GM12878 (cell line): ENCODE data around the gene LMBR1. TPM values are rescaled to one million over a fixed set of nuclear protein-coding genes. Genes with fewer than 3 reads are reported as not detected.

Experiments
- ATAC-seq: fragments of 200-7000 bp; cut with Tn5 transposase; 3 replicates; pipeline ENCODE4 v1.9.1; 2020; ENCODE audit warnings: mild to moderate bottlenecking, moderate library complexity
- BruUV-seq: library from RNA; stranded (reverse); fragments of 400-500 nt; replicated peaks from 2 replicates; lab custom pipeline; 2021; lab: Mats Ljungman, UMichigan
- CTCF ChIA-PET: fragments of 300-600 bp; sonication (Branson Sonifier 250); formaldehyde crosslinking; extraction: SDS; loops from one replicate; lab custom pipeline; 2021; ENCODE audit warnings: inconsistent platforms; lab: Yijun Ruan, JAX
- POLR2A ChIA-PET: fragments of 350-600 bp; formaldehyde crosslinking; extraction: SDS; loops from one replicate; lab custom pipeline; 2021; ENCODE audit warnings: inconsistent platforms; lab: Charles Lee
- RAD21 ChIA-PET: fragments of 300-600 bp; sonication (Branson Sonifier 250); formaldehyde crosslinking; loops from one replicate; lab custom pipeline; 2023; ENCODE audit warnings: antibody characterized with exemption; ENCODE audit not compliant: unreplicated experiment; lab: Charles Lee
- SMC1A ChIA-PET: fragments of 300-600 bp; sonication (Branson Sonifier 250); formaldehyde crosslinking; loops from one replicate; lab custom pipeline; 2023; ENCODE audit not compliant: unreplicated experiment, uncharacterized antibody; lab: Charles Lee
- DNase-seq: peaks from one replicate; pipeline ENCODE4 v3.0.0-alpha.2; 2011; ENCODE audit warnings: low read depth, low spot score
- FAIRE-seq: peaks from 3 replicates; lab custom pipeline; 2011; peaks lifted over from hg19 to GRCh38; lab: Jason Lieb, UNC
- H2AFZ ChIP-seq: 2 replicates; pipeline ENCODE4 v1.6.0; 2011; ENCODE audit warnings: low read depth, low read length, control low read depth; ENCODE audit not compliant: control insufficient read depth
- H3K27ac ChIP-seq: 2 replicates; pipeline ENCODE4 v1.5.1; 2011; ENCODE audit warnings: control low read depth; ENCODE audit not compliant: control insufficient read depth, insufficient read depth
- H3K27me3 ChIP-seq, 2 experiments: replicated peaks in 1 of 2; 2 replicates each; pipeline versions ENCODE4 v1.6.0 to v1.6.1; 2011; ENCODE audit warnings: low read length in 1 of 2; ENCODE audit not compliant: control insufficient read depth in 2 of 2, insufficient read depth in 2 of 2
- H3K36me3 ChIP-seq, 2 experiments: 2 replicates each; pipeline ENCODE4 v1.5.1; 2011; ENCODE audit warnings: low read length in 1 of 2; ENCODE audit not compliant: control insufficient read depth in 2 of 2, insufficient read depth in 2 of 2
- H3K4me1 ChIP-seq: 2 replicates; pipeline ENCODE4 v1.6.1; 2011; ENCODE audit warnings: mild to moderate bottlenecking, low read length, moderate library complexity, mixed read lengths; ENCODE audit not compliant: control insufficient read depth, insufficient read depth
- H3K4me2 ChIP-seq: 2 replicates; pipeline ENCODE4 v1.6.0; 2011; ENCODE audit warnings: control low read depth; ENCODE audit not compliant: control insufficient read depth, insufficient read depth
- H3K4me3 ChIP-seq: fragments of 200-600 bp; sonication (generic); 2 replicates; pipeline ENCODE4 v1.5.1; 2016
- H3K79me2 ChIP-seq: 2 replicates; pipeline ENCODE4 v1.6.0; 2011; ENCODE audit warnings: low read length; ENCODE audit not compliant: control insufficient read depth, insufficient read depth
- H3K9ac ChIP-seq: 2 replicates; pipeline ENCODE4 v1.8.0; 2011; ENCODE audit warnings: low read length, control low read depth, mixed read lengths; ENCODE audit not compliant: control insufficient read depth, insufficient read depth
- H3K9me3 ChIP-seq: replicated peaks from 3 replicates; pipeline ENCODE4 v1.5.1; 2011; ENCODE audit warnings: mild to moderate bottlenecking, low read length; ENCODE audit not compliant: control insufficient read depth, insufficient read depth
- H4K20me1 ChIP-seq: 2 replicates; pipeline ENCODE4 v1.6.0; 2011; ENCODE audit not compliant: control insufficient read depth, insufficient read depth
- ASH2L ChIP-seq: fragments of 300-600, 200-600 bp; sonication (generic); IDR thresholded peaks from 2 replicates; pipeline ENCODE4 v1.6.1; 2017; ENCODE audit warnings: low read depth, mild to moderate bottlenecking, borderline replicate concordance
- BACH1 ChIP-seq: fragments of 450-650 bp; IDR thresholded peaks from 2 replicates; pipeline ENCODE4 v1.6.1; 2017; ENCODE audit warnings: mild to moderate bottlenecking, borderline replicate concordance
- CBX5 ChIP-seq: sonication (generic); IDR thresholded peaks from 2 replicates; pipeline ENCODE4 v1.6.1; 2016; ENCODE audit warnings: low read depth, moderate library complexity, mild to moderate bottlenecking, inconsistent platforms
- CHD1 ChIP-seq: IDR thresholded peaks from 2 replicates; pipeline ENCODE4 v1.6.1; 2012; ENCODE audit warnings: low read depth, low read length, improper control_type of control experiment
- KDM1A ChIP-seq: fragments of 200-600 bp; sonication (generic); IDR thresholded peaks from 2 replicates; pipeline ENCODE4 v1.6.1; 2016; ENCODE audit warnings: borderline replicate concordance
- MXI1 ChIP-seq: fragments of 150-350 bp; IDR thresholded peaks from 2 replicates; pipeline ENCODE4 v1.6.1; 2011; ENCODE audit warnings: low read depth, mild to moderate bottlenecking, inconsistent platforms, low read length, improper control_type of control experiment
- MYB ChIP-seq: fragments of 150-350 bp; IDR thresholded peaks from 2 replicates; pipeline ENCODE4 v1.6.1; 2014; ENCODE audit warnings: mild to moderate bottlenecking, low read depth, low read length, borderline replicate concordance
- NBN ChIP-seq: fragments of 450-650 bp; IDR thresholded peaks from 2 replicates; pipeline ENCODE4 v1.6.1; 2016
- NFYB ChIP-seq: IDR thresholded peaks from 2 replicates; pipeline ENCODE4 v1.6.1; 2011; ENCODE audit warnings: low read depth, mild to moderate bottlenecking, low read length, improper control_type of control experiment, moderate library complexity; ENCODE audit not compliant: insufficient read depth
- NR2F1 ChIP-seq: fragments of 450-650 bp; conservative IDR thresholded peaks from 2 replicates; pipeline ENCODE4 v1.6.1; 2017; ENCODE audit warnings: mild to moderate bottlenecking
- TARDBP ChIP-seq: IDR thresholded peaks from 2 replicates; pipeline ENCODE4 v1.6.1; 2016; ENCODE audit warnings: borderline replicate concordance
- TCF12 ChIP-seq: IDR thresholded peaks from 2 replicates; pipeline ENCODE4 v1.6.1; 2011; ENCODE audit warnings: low read depth, mild to moderate bottlenecking, low read length
- WGBS: methylation state at CpG from one replicate; pipeline ENCODE4 v1.1.6; 2016; ENCODE audit warnings: low lambda C conversion rate; ENCODE audit not compliant: insufficient replicate concordance, insufficient coverage; ENCODE audit errors: missing lambda C conversion rate; 5-methylcytosine and 5-hydroxymethylcytosine counted together
- in situ Hi-C: fragments of 300-500 bp; cut with MboI; formaldehyde crosslinking; loops from 9 replicates; pipeline ENCODE4 v1.14.3; 2018; ENCODE audit warnings: mixed read lengths
- intact Hi-C: fragments of 100-400 bp; cut with micrococcal nuclease; formaldehyde crosslinking; loops from one replicate; pipeline ENCODE4 v1.14.2; 2022; ENCODE audit not compliant: unreplicated experiment
- polyA plus RNA-seq, 11 experiments: library from polyadenylated mRNA; depleted of rRNA in 4 of 11; unstranded in 6 of 11; stranded (reverse) in 5 of 11; fragments of >200 nt; fragmentation: Nextera tagmentation in 4 of 11; fragmentation: Illumina TruSeq in 1 of 11; extraction: Ambion mirVana in 4 of 11; extraction: Trizol in 1 of 11; gene quantifications; 1 replicate in 1 of 11; 2 replicates in 10 of 11; pipeline versions ENCODE4 v1.2.1 to v1.2.3, GENCODE V29; 2011 to 2016; ENCODE audit warnings: inconsistent platforms in 2 of 11, missing spikeins in 2 of 11, low read depth in 1 of 11
- total RNA-seq, 4 experiments: library from RNA; depleted of rRNA in 3 of 4; stranded (reverse); fragments of >200 nt in 3 of 4; fragmentation: Illumina TruSeq in 1 of 4; extraction: Trizol in 1 of 4; gene quantifications; 2 replicates each; pipeline versions ENCODE4 v1.2.1 to v1.2.3, GENCODE V29; 2013 to 2021
- TF ChIP-seq, protein P1 (sequence below): fragments of 450-650 bp; IDR thresholded peaks from 2 replicates; pipeline ENCODE4 v1.6.1; 2017; ENCODE audit warnings: low read depth, mild to moderate bottlenecking, moderate library complexity
- TF ChIP-seq, protein P2 (sequence below): IDR thresholded peaks from 2 replicates; pipeline ENCODE4 v1.6.1; 2011; ENCODE audit warnings: low read depth, mild to moderate bottlenecking, low read length, moderate library complexity, borderline replicate concordance; ENCODE audit errors: extremely low read depth
- TF ChIP-seq, protein P3 (sequence below): fragments of 450-650 bp; IDR thresholded peaks from 2 replicates; pipeline ENCODE4 v1.6.1; 2017; ENCODE audit warnings: borderline replicate concordance
- TF ChIP-seq, protein P4 (sequence below): fragments of 450-650 bp; IDR thresholded peaks from 2 replicates; pipeline ENCODE4 v1.6.1; 2016; ENCODE audit warnings: mild to moderate bottlenecking, moderate library complexity, borderline replicate concordance

The LMBR1 gene
- total and polyA plus RNA-seq, 10 of the 15 experiments (the other 5 are each of a cell fraction or from before 2014, with no cell fraction given): 4.0 to 63.5 (median 28.8) TPM

- Histone ChIP-seq H3K79me2 (peaks cover 17% of the 10 kb centered on the region), H3K9ac (peak overlapping the region; percentile 94), H3K4me1 (peaks cover 7% of the 10 kb centered on the region), H3K9me3 (no peaks in the 10 kb centered on the region), H3K4me2 (peak overlapping the region; percentile 91), H4K20me1 (no peaks in the 10 kb centered on the region), H3K36me3 (no peaks in the 10 kb centered on the region), H3K4me3 (peak overlapping the region; percentile 78), H3K27me3 (no peaks in the 10 kb centered on the region), H3K27ac (peak overlapping the region; percentile 91), H2AFZ (peak overlapping the region; percentile 96)
- ChIA-PET SMC1A (interaction anchor here (0.5 to 3.3 kb wide), 16 partner anchors 9 to 177 kb away, joined by 3 to 19 read pairs (median 4); no protein-coding TSS in a partner anchor), RAD21 (interaction anchor here (0.7 to 2.8 kb wide), 12 partner anchors 9 to 253 kb away, joined by 3 to 11 read pairs (median 4); no protein-coding TSS in a partner anchor), POLR2A (interaction anchor here (0.6 to 1.6 kb wide), 10 partner anchors 13 to 191 kb away, joined by 3 to 9 read pairs (median 4); no protein-coding TSS in a partner anchor), CTCF (interaction anchor here (0.7 to 1.9 kb wide), 10 partner anchors 14 to 880 kb away, joined by 3 to 9 read pairs (median 4); no protein-coding TSS in a partner anchor)
- ATAC-seq (peak; percentile 74), FAIRE-seq (peak; percentile 59), DNase-seq (no peak)
- intact Hi-C loops (loop anchor here (2.0 to 10.0 kb wide), 3 partner anchors 92 to 826 kb away; partner anchors contain the start of gene SHH), in situ Hi-C loops (no loop called here)
- BruUV-seq: TSS peak; percentile 92
- 5% methylated on average over 30 of the region's 30 CpGs for WGBS
- TF ChIP-seq BACH1: 0 out of 2 replicates have a peak, but pooled peaks have one; percentile 47
- TF ChIP-seq NBN: no peak
- TF ChIP-seq, protein P1, sequence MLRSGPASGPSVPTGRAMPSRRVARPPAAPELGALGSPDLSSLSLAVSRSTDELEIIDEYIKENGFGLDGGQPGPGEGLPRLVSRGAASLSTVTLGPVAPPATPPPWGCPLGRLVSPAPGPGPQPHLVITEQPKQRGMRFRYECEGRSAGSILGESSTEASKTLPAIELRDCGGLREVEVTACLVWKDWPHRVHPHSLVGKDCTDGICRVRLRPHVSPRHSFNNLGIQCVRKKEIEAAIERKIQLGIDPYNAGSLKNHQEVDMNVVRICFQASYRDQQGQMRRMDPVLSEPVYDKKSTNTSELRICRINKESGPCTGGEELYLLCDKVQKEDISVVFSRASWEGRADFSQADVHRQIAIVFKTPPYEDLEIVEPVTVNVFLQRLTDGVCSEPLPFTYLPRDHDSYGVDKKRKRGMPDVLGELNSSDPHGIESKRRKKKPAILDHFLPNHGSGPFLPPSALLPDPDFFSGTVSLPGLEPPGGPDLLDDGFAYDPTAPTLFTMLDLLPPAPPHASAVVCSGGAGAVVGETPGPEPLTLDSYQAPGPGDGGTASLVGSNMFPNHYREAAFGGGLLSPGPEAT: no peak; the same call in 1 of the 2 replicates
- TF ChIP-seq NFYB: no peak
- peak; percentile 32; the same call in 1 of the 2 replicates for TF ChIP-seq NR2F1
- 0 out of 2 replicates have a peak, but pooled peaks have one; percentile 50 for TF ChIP-seq CBX5
- TF ChIP-seq, protein P2, sequence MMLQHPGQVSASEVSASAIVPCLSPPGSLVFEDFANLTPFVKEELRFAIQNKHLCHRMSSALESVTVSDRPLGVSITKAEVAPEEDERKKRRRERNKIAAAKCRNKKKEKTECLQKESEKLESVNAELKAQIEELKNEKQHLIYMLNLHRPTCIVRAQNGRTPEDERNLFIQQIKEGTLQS: no peak
- TF ChIP-seq KDM1A: no peak
- TF ChIP-seq, protein P3, sequence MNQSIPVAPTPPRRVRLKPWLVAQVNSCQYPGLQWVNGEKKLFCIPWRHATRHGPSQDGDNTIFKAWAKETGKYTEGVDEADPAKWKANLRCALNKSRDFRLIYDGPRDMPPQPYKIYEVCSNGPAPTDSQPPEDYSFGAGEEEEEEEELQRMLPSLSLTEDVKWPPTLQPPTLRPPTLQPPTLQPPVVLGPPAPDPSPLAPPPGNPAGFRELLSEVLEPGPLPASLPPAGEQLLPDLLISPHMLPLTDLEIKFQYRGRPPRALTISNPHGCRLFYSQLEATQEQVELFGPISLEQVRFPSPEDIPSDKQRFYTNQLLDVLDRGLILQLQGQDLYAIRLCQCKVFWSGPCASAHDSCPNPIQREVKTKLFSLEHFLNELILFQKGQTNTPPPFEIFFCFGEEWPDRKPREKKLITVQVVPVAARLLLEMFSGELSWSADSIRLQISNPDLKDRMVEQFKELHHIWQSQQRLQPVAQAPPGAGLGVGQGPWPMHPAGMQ: no peak
- 0 out of 2 replicates have a peak, but pooled peaks have one; percentile 39 for TF ChIP-seq ASH2L
- TF ChIP-seq MXI1: peak; percentile 28; the same call in 1 of the 2 replicates
- no peak for TF ChIP-seq MYB
- 0 out of 2 replicates have a peak, but pooled peaks have one; percentile 15 for TF ChIP-seq TCF12
- no peak for TF ChIP-seq TARDBP
- TF ChIP-seq, protein P4, sequence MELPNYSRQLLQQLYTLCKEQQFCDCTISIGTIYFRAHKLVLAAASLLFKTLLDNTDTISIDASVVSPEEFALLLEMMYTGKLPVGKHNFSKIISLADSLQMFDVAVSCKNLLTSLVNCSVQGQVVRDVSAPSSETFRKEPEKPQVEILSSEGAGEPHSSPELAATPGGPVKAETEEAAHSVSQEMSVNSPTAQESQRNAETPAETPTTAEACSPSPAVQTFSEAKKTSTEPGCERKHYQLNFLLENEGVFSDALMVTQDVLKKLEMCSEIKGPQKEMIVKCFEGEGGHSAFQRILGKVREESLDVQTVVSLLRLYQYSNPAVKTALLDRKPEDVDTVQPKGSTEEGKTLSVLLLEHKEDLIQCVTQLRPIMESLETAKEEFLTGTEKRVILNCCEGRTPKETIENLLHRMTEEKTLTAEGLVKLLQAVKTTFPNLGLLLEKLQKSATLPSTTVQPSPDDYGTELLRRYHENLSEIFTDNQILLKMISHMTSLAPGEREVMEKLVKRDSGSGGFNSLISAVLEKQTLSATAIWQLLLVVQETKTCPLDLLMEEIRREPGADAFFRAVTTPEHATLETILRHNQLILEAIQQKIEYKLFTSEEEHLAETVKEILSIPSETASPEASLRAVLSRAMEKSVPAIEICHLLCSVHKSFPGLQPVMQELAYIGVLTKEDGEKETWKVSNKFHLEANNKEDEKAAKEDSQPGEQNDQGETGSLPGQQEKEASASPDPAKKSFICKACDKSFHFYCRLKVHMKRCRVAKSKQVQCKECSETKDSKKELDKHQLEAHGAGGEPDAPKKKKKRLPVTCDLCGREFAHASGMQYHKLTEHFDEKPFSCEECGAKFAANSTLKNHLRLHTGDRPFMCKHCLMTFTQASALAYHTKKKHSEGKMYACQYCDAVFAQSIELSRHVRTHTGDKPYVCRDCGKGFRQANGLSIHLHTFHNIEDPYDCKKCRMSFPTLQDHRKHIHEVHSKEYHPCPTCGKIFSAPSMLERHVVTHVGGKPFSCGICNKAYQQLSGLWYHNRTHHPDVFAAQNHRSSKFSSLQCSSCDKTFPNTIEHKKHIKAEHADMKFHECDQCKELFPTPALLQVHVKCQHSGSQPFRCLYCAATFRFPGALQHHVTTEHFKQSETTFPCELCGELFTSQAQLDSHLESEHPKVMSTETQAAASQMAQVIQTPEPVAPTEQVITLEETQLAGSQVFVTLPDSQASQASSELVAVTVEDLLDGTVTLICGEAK: 0 out of 2 replicates have a peak, but pooled peaks have one; percentile 5
- TF ChIP-seq CHD1: no peak
Observed at GRCh38 chr7:156640949-156641485, 252.0 kb downstream of the LMBR1 start.
